HG03108 (cell line): Measurements from ENCODE around the gene RTP2.
"Not testable (repeated sequence)": the region's sequence is repeated elsewhere in the genome, so short reads cannot be mapped to it uniquely, and the experiment has no call there.

ENCODE experiments used
- ATAC-seq: cut with Tn5 transposase; IDR thresholded peaks from one replicate; pipeline ENCODE4 v1.9.1; 2021; ENCODE audit warnings: moderate library complexity; ENCODE audit not compliant: unreplicated experiment

The RTP2 gene

GRCh38 chr3:187714404-187714979 lies 12.1 kb upstream of the RTP2 start:
- ATAC-seq, result peak; percentile 76

DNA sequence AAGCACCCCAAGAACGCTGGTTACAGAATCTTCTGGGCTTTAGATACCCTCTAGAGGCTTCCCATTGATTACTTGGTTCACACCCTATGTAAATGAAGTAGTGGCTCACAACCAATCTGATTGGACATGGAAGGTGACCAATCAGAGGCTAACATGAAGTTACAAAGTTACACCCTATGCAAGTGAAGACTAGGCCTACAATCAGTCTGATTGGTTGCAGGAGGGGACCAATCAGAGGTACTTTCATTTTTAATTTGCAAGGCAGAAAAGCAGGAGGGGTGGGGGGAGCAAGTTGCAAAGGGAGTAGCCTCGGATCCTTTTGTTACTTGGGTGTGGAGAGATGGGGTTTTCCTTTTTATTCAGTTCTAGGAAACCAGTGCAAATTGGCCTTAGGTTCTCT lies 11.1 kb upstream of the RTP2 start:
- ATAC-seq, result no peak

GRCh38 chr3:187709155-187709554 lies 6.8 kb upstream of the RTP2 start:
- ATAC-seq, result no peak

- no peak for ATAC-seq
These were observed 6.3 kb upstream of the RTP2 start for GRCh38 chr3:187708696-187709095.

DNA sequence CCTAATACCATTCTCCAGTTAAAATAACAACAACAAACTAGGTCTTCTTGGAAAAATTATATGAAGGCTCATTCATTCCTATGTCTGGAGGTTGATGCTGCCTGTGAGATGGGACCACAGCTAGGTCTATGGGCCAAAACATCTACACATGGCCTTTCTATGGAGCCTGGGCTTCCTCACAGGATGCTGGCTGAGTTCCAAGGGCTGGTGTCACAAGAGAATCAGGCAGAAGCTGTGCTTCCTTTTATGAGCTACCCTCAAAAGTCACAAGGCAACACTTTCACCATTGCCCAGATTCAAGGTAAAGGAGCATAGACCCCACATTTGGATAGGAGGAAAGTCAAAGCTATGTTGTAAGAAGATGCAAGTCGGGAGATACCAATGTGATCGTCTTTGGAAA lies 4.6 kb upstream of the RTP2 start:
- ATAC-seq, result no peak

- no peak for ATAC-seq
These were observed 2.8 kb upstream of the RTP2 start for GRCh38 chr3:187705164-187705563.

GRCh38 chr3:187700249-187700648 lies 2.1 kb downstream of the RTP2 start:
- no peak for ATAC-seq

GRCh38 chr3:187698499-187699399 lies 3.6 kb downstream of the RTP2 start:
- no peak for ATAC-seq

DNA sequence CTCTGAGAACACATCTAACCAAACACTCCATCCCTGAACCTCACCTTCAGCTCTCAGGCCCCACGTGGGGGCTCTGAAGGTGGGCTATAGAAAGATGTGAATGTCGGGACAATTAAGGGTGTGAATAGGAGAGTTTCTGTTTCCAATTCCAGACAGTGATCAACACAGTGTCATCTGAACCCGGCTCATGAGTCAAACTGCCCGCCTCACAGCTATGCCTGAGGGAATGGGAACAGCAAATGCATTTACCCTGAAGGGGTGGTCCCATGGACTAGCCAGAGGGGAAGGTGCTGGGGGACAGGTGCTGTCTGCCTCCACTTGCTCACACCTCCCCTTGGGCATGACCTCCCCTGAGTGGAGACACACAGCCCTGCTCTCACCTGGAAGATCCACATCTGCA lies 6.3 kb downstream of the RTP2 start:
- ATAC-seq, result no peak

- ATAC-seq, result no peak
These were observed 6.9 kb downstream of the RTP2 start for GRCh38 chr3:187695449-187695848.

GRCh38 chr3:187694801-187695200 lies 7.6 kb downstream of the RTP2 start:
- ATAC-seq, result no peak

- ATAC-seq, result no peak
These were observed 8.9 kb downstream of the RTP2 start for GRCh38 chr3:187693431-187693830.

GRCh38 chr3:187689984-187690383 lies 12.4 kb downstream of the RTP2 start:
- ATAC-seq, result no peak

- no peak for ATAC-seq
These were observed 15.6 kb downstream of the RTP2 start for GRCh38 chr3:187686621-187687273.

DNA sequence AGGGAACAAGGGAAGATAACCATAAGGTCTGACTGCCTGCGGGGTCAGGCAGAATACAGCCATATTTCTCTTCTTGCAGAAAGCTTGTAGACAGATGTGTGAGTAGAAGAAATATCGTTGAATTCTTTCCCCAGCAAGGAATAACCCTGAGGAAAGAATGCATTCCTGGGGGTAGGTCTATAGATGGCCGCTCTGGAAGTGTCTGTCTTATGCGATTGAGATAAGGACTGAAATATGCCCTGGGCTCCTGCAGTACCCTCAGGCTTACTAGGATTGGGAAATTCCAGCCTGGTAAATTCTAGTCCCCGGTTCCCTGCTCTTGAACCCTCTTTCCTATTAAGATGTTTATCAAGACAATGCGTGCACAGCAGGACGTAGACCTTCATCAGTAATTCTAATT lies 16.4 kb downstream of the RTP2 start:
- no peak for ATAC-seq

- ATAC-seq, result no peak
These were observed 17.5 kb downstream of the RTP2 start for GRCh38 chr3:187684880-187685279.

- no peak for ATAC-seq
These were observed 17.9 kb downstream of the RTP2 start for GRCh38 chr3:187684444-187684843.

DNA sequence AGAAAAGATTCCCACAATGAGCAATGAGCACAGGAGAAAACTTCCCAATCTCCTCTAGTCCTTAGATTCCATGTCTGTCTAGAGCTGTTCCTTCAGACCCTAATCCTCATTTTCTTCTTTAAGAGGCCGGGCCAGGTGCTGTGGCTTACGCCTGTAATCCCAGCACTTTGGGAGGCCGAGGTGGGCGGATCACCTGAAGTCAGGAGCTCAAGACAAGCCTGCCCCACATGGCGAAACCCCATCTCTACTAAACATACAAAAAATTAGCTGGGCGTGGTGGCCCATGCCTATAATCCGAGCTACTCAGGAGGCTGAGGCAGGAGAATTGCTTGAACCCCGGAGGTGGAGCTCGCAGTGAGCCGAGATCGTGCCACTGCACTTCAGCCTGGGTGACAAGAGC lies 20.6 kb downstream of the RTP2 start:
- ATAC-seq, result not testable (repeated sequence)

DNA sequence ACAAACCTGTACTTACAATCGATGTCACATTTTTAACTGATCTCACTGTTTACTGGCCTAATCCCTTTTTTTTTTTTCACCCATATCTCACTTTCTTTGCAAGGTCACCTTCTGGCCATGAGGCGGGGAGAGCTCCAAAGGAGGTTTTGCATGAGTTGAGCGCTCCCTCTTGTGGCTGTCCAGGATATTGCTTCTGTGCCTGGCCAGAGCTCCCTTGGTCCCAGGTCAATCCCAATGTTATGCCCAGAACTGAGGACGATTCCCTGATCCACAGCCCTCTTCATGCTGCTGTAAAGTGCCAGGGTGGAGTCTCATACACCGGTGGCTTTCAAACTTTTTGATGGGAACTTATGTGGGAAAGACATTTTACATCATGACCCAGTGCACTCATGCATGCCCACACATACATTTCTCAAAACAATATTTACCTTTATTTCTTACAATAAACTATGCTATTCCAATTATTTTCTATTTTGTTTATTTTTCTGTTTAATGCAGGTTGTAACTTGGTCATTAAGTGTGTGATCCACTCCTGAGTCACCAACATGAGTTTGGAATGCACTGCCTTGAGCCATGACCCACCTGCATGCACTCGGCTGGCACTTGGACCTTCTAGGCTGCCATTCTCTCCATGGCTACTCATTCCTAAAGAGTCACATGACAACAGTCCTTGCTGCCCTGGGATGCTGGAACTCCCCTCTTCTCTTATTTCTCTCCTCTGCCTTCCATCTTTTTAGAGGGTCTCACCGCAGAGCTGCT lies 22.5 kb downstream of the RTP2 start:
- peak; percentile 59 for ATAC-seq

- no peak for ATAC-seq
These were observed 23.6 kb downstream of the RTP2 start for GRCh38 chr3:187678726-187679268.

GRCh38 chr3:187677604-187678003 lies 24.8 kb downstream of the RTP2 start:
- ATAC-seq, result no peak
